ENCODE measurements around the gene PRC1. TPM values are rescaled to one million over a fixed set of nuclear protein-coding genes. Genes with fewer than 3 reads are reported as not detected.
A peak's percentile ranks its signal among the peaks of the same experiment; 100 is the strongest.

Gene PRC1
- total and polyA plus RNA-seq, 2 of the 13 experiments (the other 11 are each of a cell fraction or from before 2014, with no cell fraction given), result 137 to 162 TPM

DNA sequence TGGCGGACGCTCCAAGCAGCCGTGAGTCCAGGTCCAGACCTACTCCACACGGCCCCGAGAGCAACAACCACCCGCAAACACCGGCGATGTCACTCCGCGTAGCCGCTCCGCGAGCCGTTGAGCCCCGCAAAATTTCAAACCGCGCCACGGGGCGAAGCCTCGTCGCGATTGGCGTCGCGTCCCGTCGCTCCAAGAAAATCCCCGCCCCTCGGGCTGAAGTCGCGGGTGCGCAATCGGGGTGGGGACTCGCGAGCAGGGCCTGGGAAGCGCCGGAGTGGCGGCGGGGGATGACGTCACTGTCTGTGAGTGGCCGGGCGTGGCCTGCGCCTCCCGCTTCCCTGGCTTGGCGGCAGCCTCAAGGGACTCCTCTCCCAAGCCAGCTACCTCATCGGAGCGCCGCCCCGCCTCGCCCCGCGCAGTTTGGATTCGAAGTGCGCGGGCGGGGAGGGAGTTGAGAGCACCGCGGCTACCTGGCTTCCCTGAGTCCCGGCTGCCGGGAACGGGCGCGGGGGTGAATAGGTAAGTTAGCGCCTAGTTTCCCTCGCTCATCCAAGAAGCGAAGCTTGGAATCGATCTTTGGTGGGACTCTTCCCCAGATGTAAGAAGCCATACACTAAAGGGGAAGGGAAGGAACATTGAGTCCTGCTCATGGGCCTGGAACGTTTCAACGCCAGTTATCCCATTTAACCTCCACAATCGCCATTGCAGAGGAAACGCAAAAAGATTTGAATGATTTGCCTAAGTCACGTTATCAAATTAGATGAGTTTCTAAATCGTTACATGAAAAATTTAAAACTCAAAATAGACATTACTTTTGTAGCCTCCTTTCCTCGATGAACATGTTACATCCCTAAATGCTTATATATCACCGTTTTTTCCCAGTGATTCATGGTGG, at the start of gene PRC1 (continued):
- TF ChIP-seq, protein P1, sequence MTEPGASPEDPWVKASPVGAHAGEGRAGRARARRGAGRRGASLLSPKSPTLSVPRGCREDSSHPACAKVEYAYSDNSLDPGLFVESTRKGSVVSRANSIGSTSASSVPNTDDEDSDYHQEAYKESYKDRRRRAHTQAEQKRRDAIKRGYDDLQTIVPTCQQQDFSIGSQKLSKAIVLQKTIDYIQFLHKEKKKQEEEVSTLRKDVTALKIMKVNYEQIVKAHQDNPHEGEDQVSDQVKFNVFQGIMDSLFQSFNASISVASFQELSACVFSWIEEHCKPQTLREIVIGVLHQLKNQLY (CRISPR knock-in tag; IDR thresholded peaks at IDR 0.05), result no peak
- no peak for TF ChIP-seq ZSCAN25 (CRISPR knock-in tag; IDR thresholded peaks at IDR 0.05)
- no peak; the same call in 1 of the 2 replicates for TF ChIP-seq KLF15 (CRISPR knock-in tag; IDR thresholded peaks at IDR 0.05; ENCODE audit: borderline replicate concordance)
- no peak for TF ChIP-seq ELF3 (CRISPR knock-in tag; IDR thresholded peaks at IDR 0.05)
- peak; percentile 61 for TF ChIP-seq ZBTB21 (CRISPR knock-in tag; IDR thresholded peaks at IDR 0.05)
- TF ChIP-seq KAT7 (CRISPR knock-in tag; IDR thresholded peaks at IDR 0.05; ENCODE audit: borderline replicate concordance), result peak; percentile 67; the same call in 1 of the 2 replicates
- TF ChIP-seq ZNF24 (IDR thresholded peaks at IDR 0.05), result no peak
- TF ChIP-seq, protein P2, sequence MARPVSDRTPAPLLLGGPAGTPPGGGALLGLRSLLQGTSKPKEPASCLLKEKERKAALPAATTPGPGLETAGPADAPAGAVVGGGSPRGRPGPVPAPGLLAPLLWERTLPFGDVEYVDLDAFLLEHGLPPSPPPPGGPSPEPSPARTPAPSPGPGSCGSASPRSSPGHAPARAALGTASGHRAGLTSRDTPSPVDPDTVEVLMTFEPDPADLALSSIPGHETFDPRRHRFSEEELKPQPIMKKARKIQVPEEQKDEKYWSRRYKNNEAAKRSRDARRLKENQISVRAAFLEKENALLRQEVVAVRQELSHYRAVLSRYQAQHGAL (CRISPR knock-in tag; IDR thresholded peaks at IDR 0.05; ENCODE audit: not compliant biosample characterization), result no peak
- TF ChIP-seq ZFX (CRISPR knock-in tag; IDR thresholded peaks at IDR 0.05; ENCODE audit: low read depth), result peak; percentile 75
- TF ChIP-seq ZMYM3 (CRISPR knock-in tag; IDR thresholded peaks at IDR 0.05), result no peak
- peak; percentile 91 for TF ChIP-seq TMF1 (CRISPR knock-in tag; IDR thresholded peaks at IDR 0.05; ENCODE audit: low read depth)
- TF ChIP-seq MXD3 (CRISPR knock-in tag; IDR thresholded peaks at IDR 0.05), result peak; percentile 81
- no peak for TF ChIP-seq SP1 (IDR thresholded peaks at IDR 0.05)
- TF ChIP-seq SP1 (CRISPR knock-in tag; IDR thresholded peaks at IDR 0.05), result peak; percentile 78; the same call in 1 of the 2 replicates
- peak; percentile 84 for TF ChIP-seq SRSF1 (optimal IDR thresholded peaks at IDR 0.05; ENCODE audit: low read depth, low read length)
- peak; percentile 85; the same call in 2 of the 3 replicates for TF ChIP-seq MXI1 (IDR thresholded peaks at IDR 0.05; ENCODE audit: borderline replicate concordance, low read depth, low read length)
- TF ChIP-seq RARA (CRISPR knock-in tag; IDR thresholded peaks at IDR 0.05), result peak; percentile 22; the same call in 1 of the 2 replicates
- no peak for TF ChIP-seq SMARCC2 (IDR thresholded peaks at IDR 0.05)
- no peak for TF ChIP-seq ZSCAN22 (CRISPR knock-in tag; IDR thresholded peaks at IDR 0.05)
- no peak for TF ChIP-seq NONO (IDR thresholded peaks at IDR 0.05)
- peak; percentile 78 for TF ChIP-seq NONO (CRISPR knock-in tag; conservative IDR thresholded peaks at IDR 0.05)
- peak; percentile 85; the same call in 1 of the 2 replicates for TF ChIP-seq ZNF564 (CRISPR knock-in tag; IDR thresholded peaks at IDR 0.05)
- TF ChIP-seq ZNF124 (CRISPR knock-in tag; IDR thresholded peaks at IDR 0.05), result no peak
- peak; percentile 70; the same call in 1 of the 2 replicates for TF ChIP-seq ZNF598 (CRISPR knock-in tag; IDR thresholded peaks at IDR 0.05; ENCODE audit: borderline replicate concordance)
- no peak for TF ChIP-seq ZFP62 (CRISPR knock-in tag; IDR thresholded peaks at IDR 0.05)
- 0 out of 2 replicates have a peak, but pooled peaks have one; percentile 52 for TF ChIP-seq ZBTB43 (CRISPR knock-in tag; conservative IDR thresholded peaks at IDR 0.05)
- TF ChIP-seq ARID2 (CRISPR knock-in tag; IDR thresholded peaks at IDR 0.05; ENCODE audit: borderline replicate concordance), result no peak; the same call in 1 of the 2 replicates

Measured in HepG2 (cell line).